Effector memory CD4-positive, alpha-beta T cell (primary cell): Measurements from ENCODE around the gene ATF1.

Experiments
- DNase-seq, 3 donors: peaks; one replicate each; pipeline ENCODE4 v3.0.0-alpha.2; 2020
- H3K27ac ChIP-seq: 2 replicates; pipeline ENCODE4 v1.7.0; 2013; ENCODE audit warnings: mild to moderate bottlenecking, low read length, moderate library complexity; ENCODE audit not compliant: insufficient read depth, poor library complexity, severe bottlenecking
- H3K27me3 ChIP-seq: replicated peaks from 2 replicates; pipeline ENCODE4 v1.7.0; 2013; ENCODE audit warnings: mild to moderate bottlenecking, low read length; ENCODE audit not compliant: insufficient read depth, control insufficient read depth, poor library complexity, severe bottlenecking
- H3K36me3 ChIP-seq: 2 replicates; pipeline ENCODE4 v1.7.0; 2013; ENCODE audit warnings: mild to moderate bottlenecking, low read length, moderate library complexity; ENCODE audit not compliant: control insufficient read depth, insufficient read depth
- H3K4me1 ChIP-seq: 2 replicates; pipeline ENCODE4 v1.7.0; 2013; ENCODE audit warnings: low read length, mild to moderate bottlenecking; ENCODE audit not compliant: control insufficient read depth, insufficient read depth, poor library complexity, severe bottlenecking
- H3K4me3 ChIP-seq: 2 replicates; pipeline ENCODE4 v1.7.0; 2013; ENCODE audit warnings: low read length, low read depth, mild to moderate bottlenecking; ENCODE audit not compliant: insufficient read depth, poor library complexity, severe bottlenecking
- H3K9me3 ChIP-seq: 2 replicates; pipeline ENCODE4 v1.7.0; 2013; ENCODE audit warnings: mild to moderate bottlenecking, low read length, moderate library complexity; ENCODE audit not compliant: control insufficient read depth

Gene ATF1

GRCh38 chr12:50772877-50773276 lies 9.0 kb downstream of the ATF1 start:
- no peaks in the 10 kb centered on the region for H3K9me3 ChIP-seq
- no peak for DNase-seq
- no peaks in the 10 kb centered on the region for H3K4me1 ChIP-seq
- H3K36me3 ChIP-seq, result no peaks in the 10 kb centered on the region
- no peak overlapping the region for H3K27ac ChIP-seq
- H3K4me3 ChIP-seq, result no peak overlapping the region
- H3K27me3 ChIP-seq, result no peaks in the 10 kb centered on the region

- no peaks in the 10 kb centered on the region for H3K4me1 ChIP-seq
- DNase-seq, result no peak
These were observed 11.3 kb downstream of the ATF1 start for GRCh38 chr12:50775251-50775650.

GRCh38 chr12:50776749-50777728 lies 13.1 kb downstream of the ATF1 start:
- no peaks in the 10 kb centered on the region for H3K9me3 ChIP-seq
- peaks cover 4% of the 10 kb centered on the region for H3K36me3 ChIP-seq
- no peaks in the 10 kb centered on the region for H3K4me1 ChIP-seq
- H3K27ac ChIP-seq, result no peak overlapping the region
- H3K27me3 ChIP-seq, result no peaks in the 10 kb centered on the region
- DNase-seq, result no peak
- no peak overlapping the region for H3K4me3 ChIP-seq

More at GRCh38 chr12:50775251-50775650, 11.3 kb downstream of the ATF1 start:
- Histone ChIP-seq H3K27ac (no peak overlapping the region), H3K36me3 (no peaks in the 10 kb centered on the region), H3K4me3 (no peak overlapping the region), H3K27me3 (no peaks in the 10 kb centered on the region), H3K9me3 (no peaks in the 10 kb centered on the region)

GRCh38 chr12:50778663-50779590 lies 15.0 kb downstream of the ATF1 start:
- Histone ChIP-seq H3K4me3 (no peak overlapping the region), H3K27ac (no peak overlapping the region), H3K36me3 (peaks cover 4% of the 10 kb centered on the region), H3K9me3 (no peaks in the 10 kb centered on the region), H3K27me3 (no peaks in the 10 kb centered on the region), H3K4me1 (no peaks in the 10 kb centered on the region)
- no peak for DNase-seq

GRCh38 chr12:50780013-50780412 lies 16.1 kb downstream of the ATF1 start:
- H3K4me1 ChIP-seq, result no peaks in the 10 kb centered on the region
- H3K4me3 ChIP-seq, result no peak overlapping the region
- H3K36me3 ChIP-seq, result peaks cover 4% of the 10 kb centered on the region

GRCh38 chr12:50784501-50784900 lies 20.6 kb downstream of the ATF1 start:
- DNase-seq, result no peak
- H3K4me3 ChIP-seq, result no peak overlapping the region
- H3K36me3 ChIP-seq, result peaks cover 4% of the 10 kb centered on the region
- H3K27ac ChIP-seq, result no peak overlapping the region
- no peaks in the 10 kb centered on the region for H3K9me3 ChIP-seq
- no peaks in the 10 kb centered on the region for H3K27me3 ChIP-seq
- no peaks in the 10 kb centered on the region for H3K4me1 ChIP-seq

More at GRCh38 chr12:50780013-50780412, 16.1 kb downstream of the ATF1 start:
- DNase-seq, result no peak
- Histone ChIP-seq H3K27me3 (no peaks in the 10 kb centered on the region), H3K27ac (no peak overlapping the region), H3K9me3 (no peaks in the 10 kb centered on the region)

GRCh38 chr12:50785406-50786001 lies 21.6 kb downstream of the ATF1 start:
- no peaks in the 10 kb centered on the region for H3K4me1 ChIP-seq
- DNase-seq, result no peak
- H3K4me3 ChIP-seq, result no peak overlapping the region
- H3K27ac ChIP-seq, result no peak overlapping the region
- H3K36me3 ChIP-seq, result peaks cover 4% of the 10 kb centered on the region
- no peaks in the 10 kb centered on the region for H3K9me3 ChIP-seq
- H3K27me3 ChIP-seq, result no peaks in the 10 kb centered on the region

- no peak overlapping the region for H3K27ac ChIP-seq
- no peak for DNase-seq
- H3K4me1 ChIP-seq, result no peaks in the 10 kb centered on the region
- H3K9me3 ChIP-seq, result no peaks in the 10 kb centered on the region
- no peak overlapping the region for H3K4me3 ChIP-seq
- H3K36me3 ChIP-seq, result peaks cover 3% of the 10 kb centered on the region
- H3K27me3 ChIP-seq, result no peaks in the 10 kb centered on the region
These were observed 22.8 kb downstream of the ATF1 start for GRCh38 chr12:50786498-50787231.

GRCh38 chr12:50787618-50788017 lies 23.7 kb downstream of the ATF1 start:
- no peaks in the 10 kb centered on the region for H3K4me1 ChIP-seq
- no peaks in the 10 kb centered on the region for H3K9me3 ChIP-seq
- DNase-seq, result no peak
- no peaks in the 10 kb centered on the region for H3K36me3 ChIP-seq
- no peak overlapping the region for H3K4me3 ChIP-seq
- H3K27me3 ChIP-seq, result no peaks in the 10 kb centered on the region
- H3K27ac ChIP-seq, result no peak overlapping the region
